ENCODE data around the gene GALNT13. TPM values are rescaled to one million over a fixed set of nuclear protein-coding genes. Genes with fewer than 3 reads are reported as not detected.

GALNT13 gene
- total RNA-seq, 2 experiments from 2014 or later: 0.15 TPM; not detected in 1

GRCh38 chr2:153971855-153972254 lies 100.1 kb downstream of the GALNT13 start:
- H3K27me3 Mint-ChIP-seq: no peaks in the 10 kb centered on the region
- no peaks in the 10 kb centered on the region for H3K36me3 Mint-ChIP-seq (ENCODE audit: low read depth)
- ChIA-PET POLR2A (no interaction called here), CTCF (no interaction called here)
- DNase-seq: no peak
- no peak overlapping the region for H3K27ac Mint-ChIP-seq
- no peak overlapping the region for H3K4me3 Mint-ChIP-seq
- no peaks in the 10 kb centered on the region for H3K4me1 Mint-ChIP-seq
- peaks cover 2% of the 10 kb centered on the region for H3K9me3 Mint-ChIP-seq

GRCh38 chr2:153972412-153972811 lies 100.7 kb downstream of the GALNT13 start:
- Mint-ChIP-seq H3K9me3 (peaks cover 2% of the 10 kb centered on the region), H3K27me3 (no peaks in the 10 kb centered on the region), H3K27ac (no peak overlapping the region), H3K4me1 (no peaks in the 10 kb centered on the region), H3K36me3 (ENCODE audit: low read depth) (no peaks in the 10 kb centered on the region), H3K4me3 (no peak overlapping the region)
- CTCF ChIA-PET: no interaction called here
- DNase-seq: no peak
- POLR2A ChIA-PET: no interaction called here

GRCh38 chr2:153986488-153987229 lies 114.9 kb downstream of the GALNT13 start:
- ChIA-PET POLR2A (no interaction called here), CTCF (no interaction called here)
- Mint-ChIP-seq H3K4me3 (no peak overlapping the region), H3K4me1 (no peaks in the 10 kb centered on the region), H3K9me3 (no peaks in the 10 kb centered on the region), H3K36me3 (ENCODE audit: low read depth) (no peaks in the 10 kb centered on the region), H3K27ac (no peak overlapping the region), H3K27me3 (no peaks in the 10 kb centered on the region)
- no peak for DNase-seq

- POLR2A ChIA-PET: no interaction called here
- no peak for DNase-seq
- CTCF ChIA-PET: no interaction called here
- H3K27ac Mint-ChIP-seq: no peak overlapping the region
- no peaks in the 10 kb centered on the region for H3K4me1 Mint-ChIP-seq
- H3K27me3 Mint-ChIP-seq: no peaks in the 10 kb centered on the region
- H3K36me3 Mint-ChIP-seq (ENCODE audit: low read depth): no peaks in the 10 kb centered on the region
- H3K9me3 Mint-ChIP-seq: no peaks in the 10 kb centered on the region
- no peak overlapping the region for H3K4me3 Mint-ChIP-seq
These were observed 119.0 kb downstream of the GALNT13 start for GRCh38 chr2:153990771-153991170.

- Mint-ChIP-seq H3K9me3 (peaks cover 25% of the 10 kb centered on the region), H3K27ac (no peak overlapping the region), H3K4me1 (no peaks in the 10 kb centered on the region), H3K36me3 (ENCODE audit: low read depth) (no peaks in the 10 kb centered on the region), H3K4me3 (no peak overlapping the region), H3K27me3 (no peaks in the 10 kb centered on the region)
- POLR2A ChIA-PET: no interaction called here
- DNase-seq: no peak
- CTCF ChIA-PET: no interaction called here
These were observed 141.8 kb downstream of the GALNT13 start for GRCh38 chr2:154013514-154013913.

- Mint-ChIP-seq H3K36me3 (ENCODE audit: low read depth) (no peaks in the 10 kb centered on the region), H3K4me1 (no peaks in the 10 kb centered on the region), H3K9me3 (peaks cover 23% of the 10 kb centered on the region), H3K27ac (no peak overlapping the region), H3K4me3 (no peak overlapping the region), H3K27me3 (no peaks in the 10 kb centered on the region)
- CTCF ChIA-PET: no interaction called here
- DNase-seq: no peak
- POLR2A ChIA-PET: no interaction called here
These were observed 143.5 kb downstream of the GALNT13 start for GRCh38 chr2:154015233-154015632.

GRCh38 chr2:154029504-154029903 lies 157.8 kb downstream of the GALNT13 start:
- H3K27me3 Mint-ChIP-seq: no peaks in the 10 kb centered on the region
- no peaks in the 10 kb centered on the region for H3K36me3 Mint-ChIP-seq (ENCODE audit: low read depth)
- peaks cover 6% of the 10 kb centered on the region for H3K9me3 Mint-ChIP-seq
- CTCF ChIA-PET: no interaction called here
- POLR2A ChIA-PET: no interaction called here
- H3K4me3 Mint-ChIP-seq: no peak overlapping the region
- no peak for DNase-seq
- H3K27ac Mint-ChIP-seq: no peak overlapping the region
- H3K4me1 Mint-ChIP-seq: no peaks in the 10 kb centered on the region

- no peak for DNase-seq
- ChIA-PET CTCF (no interaction called here), POLR2A (no interaction called here)
- Mint-ChIP-seq H3K36me3 (ENCODE audit: low read depth) (no peaks in the 10 kb centered on the region), H3K27ac (no peak overlapping the region), H3K4me1 (no peaks in the 10 kb centered on the region), H3K9me3 (peaks cover 2% of the 10 kb centered on the region), H3K27me3 (no peaks in the 10 kb centered on the region), H3K4me3 (no peak overlapping the region)
These were observed 160.5 kb downstream of the GALNT13 start for GRCh38 chr2:154032220-154032619.

GRCh38 chr2:154046493-154046892 lies 174.8 kb downstream of the GALNT13 start:
- H3K4me1 Mint-ChIP-seq: no peaks in the 10 kb centered on the region
- no peak overlapping the region for H3K27ac Mint-ChIP-seq

GRCh38 chr2:154048905-154049304 lies 177.2 kb downstream of the GALNT13 start:
- Mint-ChIP-seq H3K4me1 (no peaks in the 10 kb centered on the region), H3K9me3 (no peaks in the 10 kb centered on the region), H3K36me3 (ENCODE audit: low read depth) (no peaks in the 10 kb centered on the region), H3K27me3 (no peaks in the 10 kb centered on the region), H3K4me3 (no peak overlapping the region), H3K27ac (no peak overlapping the region)
- POLR2A ChIA-PET: no interaction called here
- DNase-seq: no peak
- CTCF ChIA-PET: no interaction called here

More at GRCh38 chr2:154046493-154046892, 174.8 kb downstream of the GALNT13 start:
- Mint-ChIP-seq H3K9me3 (no peaks in the 10 kb centered on the region), H3K36me3 (ENCODE audit: low read depth) (no peaks in the 10 kb centered on the region), H3K27me3 (no peaks in the 10 kb centered on the region), H3K4me3 (no peak overlapping the region)
- ChIA-PET POLR2A (no interaction called here), CTCF (no interaction called here)
- no peak for DNase-seq

- H3K4me1 Mint-ChIP-seq: no peaks in the 10 kb centered on the region
These were observed 177.8 kb downstream of the GALNT13 start for GRCh38 chr2:154049561-154049960.

GRCh38 chr2:154067124-154067523 lies 195.4 kb downstream of the GALNT13 start:
- Mint-ChIP-seq H3K27me3 (no peaks in the 10 kb centered on the region), H3K36me3 (ENCODE audit: low read depth) (no peaks in the 10 kb centered on the region), H3K9me3 (peaks cover 12% of the 10 kb centered on the region), H3K4me3 (no peak overlapping the region), H3K27ac (no peak overlapping the region), H3K4me1 (no peaks in the 10 kb centered on the region)
- ChIA-PET CTCF (no interaction called here), POLR2A (no interaction called here)
- no peak for DNase-seq

More at GRCh38 chr2:154049561-154049960, 177.8 kb downstream of the GALNT13 start:
- no peak for DNase-seq
- CTCF ChIA-PET: no interaction called here
- H3K36me3 Mint-ChIP-seq (ENCODE audit: low read depth): no peaks in the 10 kb centered on the region
- H3K27me3 Mint-ChIP-seq: no peaks in the 10 kb centered on the region
- H3K9me3 Mint-ChIP-seq: no peaks in the 10 kb centered on the region
- no peak overlapping the region for H3K27ac Mint-ChIP-seq
- no peak overlapping the region for H3K4me3 Mint-ChIP-seq
- POLR2A ChIA-PET: no interaction called here

GRCh38 chr2:154078926-154079325 lies 207.2 kb downstream of the GALNT13 start:
- H3K4me1 Mint-ChIP-seq: no peaks in the 10 kb centered on the region
- H3K27ac Mint-ChIP-seq: no peak overlapping the region
- CTCF ChIA-PET: no interaction called here
- DNase-seq: no peak
- POLR2A ChIA-PET: no interaction called here
- no peaks in the 10 kb centered on the region for H3K27me3 Mint-ChIP-seq
- H3K4me3 Mint-ChIP-seq: no peak overlapping the region
- no peaks in the 10 kb centered on the region for H3K9me3 Mint-ChIP-seq
- no peaks in the 10 kb centered on the region for H3K36me3 Mint-ChIP-seq (ENCODE audit: low read depth)

- Mint-ChIP-seq H3K9me3 (no peaks in the 10 kb centered on the region), H3K27me3 (no peaks in the 10 kb centered on the region), H3K4me3 (no peak overlapping the region), H3K4me1 (no peaks in the 10 kb centered on the region), H3K36me3 (ENCODE audit: low read depth) (no peaks in the 10 kb centered on the region), H3K27ac (no peak overlapping the region)
- ChIA-PET CTCF (no interaction called here), POLR2A (no interaction called here)
- DNase-seq: no peak
These were observed 220.8 kb downstream of the GALNT13 start for GRCh38 chr2:154092571-154092970.
